ENCODE measurements around the gene CCT7.

CCT7 gene

GRCh38 chr2:73286134-73286655 lies 52.1 kb downstream of the CCT7 start:
- H3K4me1 ChIP-seq (ENCODE audit: control insufficient read depth, insufficient read depth, low read length): peaks cover 8% of the 10 kb centered on the region
- no peak overlapping the region for H3K4me3 ChIP-seq (ENCODE audit: low read depth, low read length)
- ChIA-PET POLR2A (interaction anchor here (1.8 kb wide), 1 partner anchor 53 kb away, joined by 9 read pairs; the partner anchor contains the start of genes CCT7 and PRADC1), CTCF (no interaction called here)
- no peak overlapping the region for H3K27ac ChIP-seq (ENCODE audit: extremely low read depth, low read depth, low read length)
- peaks cover 0 to 2% of the 10 kb centered on the region in 2 experiments; a peak in 1 of 3 replicates for H3K36me3 ChIP-seq (ENCODE audit: control insufficient read depth in 2 of 2, insufficient read depth in 1 of 2, low read length in 2 of 2)
- H3K9me3 ChIP-seq (ENCODE audit: control insufficient read depth, insufficient read depth, low read depth, low read length): no peaks in the 10 kb centered on the region
- TF ChIP-seq ZNF513 (tag by site-specific recombination; IDR thresholded peaks at IDR 0.05) (no peak), ZNF341 (tag by site-specific recombination; IDR thresholded peaks at IDR 0.05; ENCODE audit: low read depth) (no peak)

GRCh38 chr2:73289304-73289703 lies 55.2 kb downstream of the CCT7 start:
- Histone ChIP-seq H3K27ac (ENCODE audit: extremely low read depth, low read depth, low read length) (no peak overlapping the region), H3K4me1 (ENCODE audit: control insufficient read depth, insufficient read depth, low read length) (peaks cover 4% of the 10 kb centered on the region; the same call in 1 of the 2 replicates), H3K9me3 (ENCODE audit: control insufficient read depth, insufficient read depth, low read depth, low read length) (no peaks in the 10 kb centered on the region), H3K36me3 (ENCODE audit: control insufficient read depth in 2 of 2, insufficient read depth in 1 of 2, low read length in 2 of 2) (no peaks in the 10 kb centered on the region), H3K4me3 (ENCODE audit: low read depth, low read length) (no peak overlapping the region)
- ChIA-PET POLR2A (interaction anchor here (3.3 kb wide), 1 partner anchor 56 kb away, joined by 12 read pairs; the partner anchor contains the start of genes CCT7 and PRADC1), CTCF (interaction anchor here (0.6 to 3.4 kb wide), 9 partner anchors 8 to 116 kb away, joined by 3 to 23 read pairs (median 4); no protein-coding TSS in a partner anchor)
- TF ChIP-seq SCRT1 (tag by site-specific recombination; IDR thresholded peaks at IDR 0.05; ENCODE audit: borderline replicate concordance): no peak
- no peak for TF ChIP-seq ZNF610 (tag by site-specific recombination; IDR thresholded peaks at IDR 0.05; ENCODE audit: borderline replicate concordance)
- TF ChIP-seq EGR2 (tag by site-specific recombination; IDR thresholded peaks at IDR 0.05; ENCODE audit: low read depth): no peak
- TF ChIP-seq ZNF513 (tag by site-specific recombination; IDR thresholded peaks at IDR 0.05): no peak
- TF ChIP-seq GLIS1 (tag by site-specific recombination; IDR thresholded peaks at IDR 0.05): no peak
- TF ChIP-seq, protein P1, sequence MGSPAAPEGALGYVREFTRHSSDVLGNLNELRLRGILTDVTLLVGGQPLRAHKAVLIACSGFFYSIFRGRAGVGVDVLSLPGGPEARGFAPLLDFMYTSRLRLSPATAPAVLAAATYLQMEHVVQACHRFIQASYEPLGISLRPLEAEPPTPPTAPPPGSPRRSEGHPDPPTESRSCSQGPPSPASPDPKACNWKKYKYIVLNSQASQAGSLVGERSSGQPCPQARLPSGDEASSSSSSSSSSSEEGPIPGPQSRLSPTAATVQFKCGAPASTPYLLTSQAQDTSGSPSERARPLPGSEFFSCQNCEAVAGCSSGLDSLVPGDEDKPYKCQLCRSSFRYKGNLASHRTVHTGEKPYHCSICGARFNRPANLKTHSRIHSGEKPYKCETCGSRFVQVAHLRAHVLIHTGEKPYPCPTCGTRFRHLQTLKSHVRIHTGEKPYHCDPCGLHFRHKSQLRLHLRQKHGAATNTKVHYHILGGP (tag by site-specific recombination; IDR thresholded peaks at IDR 0.05): no peak
- no peak for TF ChIP-seq PRDM4 (tag by site-specific recombination; IDR thresholded peaks at IDR 0.05)
- TF ChIP-seq KLF9 (tag by site-specific recombination; IDR thresholded peaks at IDR 0.05; ENCODE audit: low read depth): no peak
- no peak for TF ChIP-seq ZSCAN30 (tag by site-specific recombination; IDR thresholded peaks at IDR 0.05)
- TF ChIP-seq ZNF704 (tag by site-specific recombination; IDR thresholded peaks at IDR 0.05): no peak
- TF ChIP-seq ZNF561 (tag by site-specific recombination; IDR thresholded peaks at IDR 0.05; ENCODE audit: borderline replicate concordance): no peak
- TF ChIP-seq ZNF624 (tag by site-specific recombination; IDR thresholded peaks at IDR 0.05): no peak
- TF ChIP-seq ZNF529 (tag by site-specific recombination; IDR thresholded peaks at IDR 0.05; ENCODE audit: insufficient replicate concordance): no peak

Data from HEK293 (cell line).